K562 (cell line): Measurements from ENCODE around the gene VSIG4. TPM values are rescaled to one million over a fixed set of nuclear protein-coding genes. Genes with fewer than 3 reads are reported as not detected.

Source experiments
- ATAC-seq: fragments of 200-7000 bp; cut with Tn5 transposase; 3 replicates; pipeline ENCODE4 v1.9.1; 2020; ENCODE audit warnings: moderate library complexity
- BruUV-seq: library from RNA; stranded (reverse); fragments of 400-500 nt; replicated peaks from 2 replicates; lab custom pipeline; 2021; lab: Mats Ljungman, UMichigan
- CTCF ChIA-PET: fragments of 300-600 bp; formaldehyde crosslinking; extraction: SDS; loops from one replicate; lab custom pipeline; 2021; ENCODE audit warnings: low intra/inter-chr PET ratio; lab: Yijun Ruan, JAX
- POLR2A ChIA-PET: fragments of 300-600, 350-650 bp; sonication (Branson Sonifier 250); formaldehyde crosslinking; extraction: SDS; loops from one replicate; lab custom pipeline; 2021; ENCODE audit warnings: antibody characterized with exemption, inconsistent platforms; lab: Yijun Ruan, JAX
- DNase-seq, 4 experiments: peaks; one replicate each; pipeline versions ENCODE4 v3.0.0 to v3.0.0-alpha.2; 2011 to 2018; ENCODE audit warnings: low spot score in 3 of 4, mixed read lengths in 3 of 4; ENCODE audit errors: extremely low read depth in 1 of 4
- FAIRE-seq: peaks from 2 replicates; lab custom pipeline; 2011; peaks lifted over from hg19 to GRCh38; lab: Jason Lieb, UNC
- H2AFZ ChIP-seq: 2 replicates; pipeline ENCODE4 v1.6.0; 2011; ENCODE audit warnings: low read depth, low read length, control low read depth, inconsistent platforms
- H3K27ac ChIP-seq: fragments of 200-600 bp; 3 replicates; pipeline ENCODE4 v1.8.0; 2011; ENCODE audit warnings: low read depth, mild to moderate bottlenecking, control low read depth, inconsistent platforms, low read length, moderate library complexity, mixed read lengths; ENCODE audit errors: extremely low read depth
- H3K27me3 ChIP-seq, 2 experiments: fragments of 300-600 bp in 1 of 2; 2 replicates in 1 of 2; 3 replicates in 1 of 2; pipeline versions ENCODE4 v1.6.0 to v1.8.0; 2011; ENCODE audit warnings: inconsistent platforms in 2 of 2, low read length in 2 of 2, mild to moderate bottlenecking in 1 of 2, mixed read lengths in 1 of 2, moderate library complexity in 1 of 2; ENCODE audit not compliant: control insufficient read depth in 2 of 2, insufficient read depth in 2 of 2
- H3K36me3 ChIP-seq: fragments of 300-600 bp; 3 replicates; pipeline ENCODE4 v1.8.0; 2011; ENCODE audit warnings: mild to moderate bottlenecking, low read length, inconsistent platforms; ENCODE audit not compliant: control insufficient read depth, insufficient read depth
- H3K4me1 ChIP-seq, 2 experiments: fragments of 200-600 bp in 1 of 2; replicated peaks in 1 of 2; 2 replicates in 1 of 2; 3 replicates in 1 of 2; pipeline versions ENCODE4 v1.5.1 to v1.8.0; 2011; ENCODE audit warnings: inconsistent platforms in 2 of 2, low read length in 2 of 2, mild to moderate bottlenecking in 1 of 2, mixed read lengths in 1 of 2, moderate library complexity in 1 of 2; ENCODE audit not compliant: control insufficient read depth in 2 of 2, insufficient read depth in 2 of 2
- H3K4me2 ChIP-seq: 2 replicates; pipeline ENCODE4 v1.6.1; 2011; ENCODE audit warnings: low read length, control low read depth, inconsistent platforms, mixed read lengths; ENCODE audit not compliant: insufficient read depth
- H3K4me3 ChIP-seq: fragments of 200-600 bp; sonication (generic), shearing (Covaris generic); 2 replicates; pipeline ENCODE4 v1.5.1; 2016; ENCODE audit warnings: control low read depth, inconsistent platforms
- H3K79me2 ChIP-seq: fragments of 200-600 bp; 3 replicates; pipeline ENCODE4 v1.8.0; 2011; ENCODE audit warnings: low read length, inconsistent platforms; ENCODE audit not compliant: control insufficient read depth, insufficient read depth
- H3K9ac ChIP-seq, 2 experiments: 2 replicates each; pipeline versions ENCODE4 v1.6.0 to v1.6.1; 2011; ENCODE audit warnings: low read depth in 2 of 2, low read length in 2 of 2, control low read depth in 1 of 2, inconsistent platforms in 1 of 2, mild to moderate bottlenecking in 1 of 2, mixed read lengths in 1 of 2; ENCODE audit not compliant: insufficient read depth in 1 of 2
- H3K9me1 ChIP-seq: one replicate; pipeline ENCODE4 v1.6.0; 2011; ENCODE audit warnings: inconsistent platforms, mild to moderate bottlenecking, low read length, moderate library complexity; ENCODE audit not compliant: control insufficient read depth, insufficient read depth
- H3K9me3 ChIP-seq: replicated peaks from 2 replicates; pipeline ENCODE4 v1.5.1; 2011; ENCODE audit warnings: low read depth, low read length, inconsistent platforms; ENCODE audit not compliant: control insufficient read depth, insufficient read depth
- H4K20me1 ChIP-seq: replicated peaks from 2 replicates; pipeline ENCODE4 v1.6.1; 2011; ENCODE audit warnings: low read length, inconsistent platforms, mixed read lengths; ENCODE audit not compliant: control insufficient read depth, insufficient read depth
- ATF3 ChIP-seq, 2 experiments: fragments of 450-650 bp in 1 of 2; sonication (generic) in 1 of 2; formaldehyde crosslinking in 1 of 2; IDR thresholded peaks in 1 of 2; conservative IDR thresholded peaks in 1 of 2; 2 replicates each; pipeline versions ENCODE4 v1.6.1 to v1.8.1; 2016 to 2023; ENCODE audit warnings: mild to moderate bottlenecking in 2 of 2, moderate library complexity in 2 of 2, inconsistent platforms in 1 of 2, missing genetic modification reagents in 1 of 2
- CREM ChIP-seq: IDR thresholded peaks from 2 replicates; pipeline ENCODE4 v1.6.1; 2014; ENCODE audit warnings: antibody characterized with exemption, low read depth
- IRF1 ChIP-seq: sonication (generic); formaldehyde crosslinking; IDR thresholded peaks from 2 replicates; pipeline ENCODE4 v1.8.0; 2022; ENCODE audit warnings: missing genetic modification reagents, mild to moderate bottlenecking, borderline replicate concordance
- MEF2D ChIP-seq: conservative IDR thresholded peaks from 2 replicates; pipeline ENCODE4 v1.6.1; 2016; ENCODE audit warnings: low read depth, missing genetic modification characterization, missing compliant biosample characterization
- NCOA1 ChIP-seq: fragments of 450-650 bp; IDR thresholded peaks from 2 replicates; pipeline ENCODE4 v1.6.1; 2016; ENCODE audit warnings: low read depth
- NELFE ChIP-seq: IDR thresholded peaks from 2 replicates; pipeline ENCODE4 v1.6.1; 2011; ENCODE audit warnings: mild to moderate bottlenecking; ENCODE audit not compliant: insufficient read depth, insufficient read length
- NKRF ChIP-seq: fragments of 450-650 bp; IDR thresholded peaks from 2 replicates; pipeline ENCODE4 v1.6.1; 2016; ENCODE audit warnings: borderline replicate concordance
- RFX1 ChIP-seq: fragments of 450-650 bp; IDR thresholded peaks from 2 replicates; pipeline ENCODE4 v1.6.1; 2016; ENCODE audit warnings: mild to moderate bottlenecking, moderate library complexity
- ZNF174 ChIP-seq: fragments of 250-450 bp; sonication (Bioruptor Pico); IDR thresholded peaks from 2 replicates; pipeline ENCODE4 v1.4.0; 2020; ENCODE audit warnings: mild to moderate bottlenecking
- ZNF311 ChIP-seq: fragments of 250-450 bp; sonication (Bioruptor Pico); IDR thresholded peaks from 2 replicates; pipeline ENCODE4 v1.4.0; 2020; ENCODE audit warnings: mild to moderate bottlenecking, moderate library complexity
- WGBS: fragments of 100-300 bp; shearing (Covaris generic); methylation state at CpG from one replicate; pipeline ENCODE4 v1.1.6; 2016; ENCODE audit warnings: low coverage, mixed read lengths; ENCODE audit not compliant: insufficient coverage; ENCODE audit errors: missing lambda C conversion rate; 5-methylcytosine and 5-hydroxymethylcytosine counted together
- in situ Hi-C: fragments of 300-500 bp; cut with MboI; formaldehyde crosslinking; loops from 4 replicates; pipeline ENCODE4 v1.15.0; 2018; ENCODE audit warnings: inconsistent platforms, mixed read lengths
- intact Hi-C: fragments of 100-400 bp; cut with micrococcal nuclease; formaldehyde crosslinking; loops from 2 replicates; pipeline ENCODE4 v1.14.2; 2022
- polyA plus RNA-seq, 8 experiments: library from polyadenylated mRNA; depleted of rRNA in 4 of 8; stranded (reverse) in 5 of 8; unstranded in 3 of 8; fragments of >200 nt; fragmentation: Nextera tagmentation in 2 of 8; fragmentation: Illumina TruSeq in 1 of 8; extraction: Ambion mirVana in 2 of 8; extraction: Trizol in 1 of 8; gene quantifications; 2 replicates each; pipeline versions ENCODE4 v1.2.1 to v1.2.3, GENCODE V29; 2011 to 2014; ENCODE audit warnings: inconsistent platforms in 1 of 8, missing spikeins in 1 of 8
- total RNA-seq, 7 experiments: library from RNA; depleted of rRNA in 6 of 7; stranded (reverse); fragments of >200 nt in 6 of 7; fragmentation: Illumina TruSeq in 2 of 7; extraction: Trizol in 2 of 7; gene quantifications; 2 replicates each; pipeline versions ENCODE4 v1.2.1 to v1.2.3, GENCODE V29; 2011 to 2021; ENCODE audit warnings: low replicate concordance in 1 of 7

VSIG4 gene
- total and polyA plus RNA-seq, 9 of the 15 experiments (the other 6 are each of a cell fraction or from before 2014, with no cell fraction given) = 0.22 to 1.6 (median 0.46) TPM; not detected in 1

GRCh38 chrX:66045894-66046293, 6.0 kb upstream of the VSIG4 start:
- H3K27ac ChIP-seq = no peak overlapping the region
- FAIRE-seq (no peak), DNase-seq (no peak), ATAC-seq (no peak)
- peak overlapping the region; percentile 70; the same call in 1 of the 2 replicates for H2AFZ ChIP-seq
- H3K4me2 ChIP-seq = no peak overlapping the region
- H3K79me2 ChIP-seq = no peaks in the 10 kb centered on the region
- ChIA-PET POLR2A (interaction anchor here (1.4 kb wide), 1 partner anchor 121 kb away, joined by 3 read pairs; no protein-coding TSS in a partner anchor), CTCF (no interaction called here)
- H3K4me3 ChIP-seq = no peak overlapping the region
- peaks cover 0 to 24% of the 10 kb centered on the region in 2 experiments; a peak in 2 of 5 replicates for H3K4me1 ChIP-seq
- in situ Hi-C loops = no loop called here
- no TSS peak for BruUV-seq
- no peaks in the 10 kb centered on the region for H3K36me3 ChIP-seq
- no peaks in the 10 kb centered on the region for H3K27me3 ChIP-seq
- no peaks in the 10 kb centered on the region for H3K9me3 ChIP-seq
- H4K20me1 ChIP-seq = no peaks in the 10 kb centered on the region
- H3K9me1 ChIP-seq = no peaks in the 10 kb centered on the region
- no peak overlapping the region for H3K9ac ChIP-seq
- intact Hi-C loops = no loop called here
- TF ChIP-seq CREM (no peak), NCOA1 (no peak), ZNF311 (CRISPR knock-in tag) (no peak), RFX1 (0 out of 2 replicates have a peak, but pooled peaks have one; percentile 5)

- Histone ChIP-seq H3K36me3 (no peaks in the 10 kb centered on the region), H3K4me3 (no peak overlapping the region), H3K9me1 (no peaks in the 10 kb centered on the region), H3K4me1 (peaks cover 0 to 24% of the 10 kb centered on the region in 2 experiments; a peak in 2 of 5 replicates), H3K9ac (no peak overlapping the region), H2AFZ (no peak overlapping the region), H3K79me2 (no peaks in the 10 kb centered on the region), H3K4me2 (no peak overlapping the region), H3K27ac (no peak overlapping the region), H4K20me1 (no peaks in the 10 kb centered on the region), H3K27me3 (no peaks in the 10 kb centered on the region), H3K9me3 (no peaks in the 10 kb centered on the region)
- no TSS peak for BruUV-seq
- POLR2A ChIA-PET = interaction anchor here (0.6 to 1.2 kb wide), 3 partner anchors 21 to 120 kb away, joined by 3 to 5 read pairs (median 3); partner anchors contain the start of gene HEPH
- ATAC-seq = no peak
- WGBS = 85% methylated on average over 3 of the region's 3 CpGs
- FAIRE-seq = no peak
- DNase-seq = no peak
- intact Hi-C loops (no loop called here), in situ Hi-C loops (no loop called here)
- CTCF ChIA-PET = no interaction called here
- TF ChIP-seq MEF2D (tag) (no peak), IRF1 (CRISPR knock-in tag) (no peak), NELFE (no peak), NKRF (no peak), ATF3 (IDR thresholded peaks at IDR 0.05) (no peak), ATF3 (CRISPR knock-in tag; conservative IDR thresholded peaks at IDR 0.05) (no peak), ZNF174 (CRISPR knock-in tag) (no peak)
These were observed 3.7 kb upstream of the VSIG4 start for GRCh38 chrX:66043584-66043983.
